ENCODE data around the gene LYRM9.

DNA sequence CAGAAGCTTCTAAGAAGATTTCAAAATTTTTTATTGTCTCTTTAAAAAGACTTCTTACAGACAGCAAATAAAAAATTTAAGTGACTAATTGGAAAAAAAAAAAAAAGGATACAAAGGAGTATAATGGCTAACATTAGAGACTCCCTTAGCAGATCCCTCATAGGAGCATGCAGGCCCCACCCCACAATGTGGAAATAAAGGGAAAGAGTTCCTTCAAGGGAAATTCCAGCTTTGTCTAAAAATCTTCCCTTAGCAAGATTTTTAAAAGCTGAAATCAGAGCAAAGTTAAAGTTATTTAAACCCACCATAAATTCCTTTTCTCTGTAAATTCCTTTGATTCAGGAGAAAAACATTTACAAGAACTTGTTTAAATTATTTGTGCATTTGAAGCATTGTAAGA, 60.3 kb downstream of the LYRM9 start:
- TF ChIP-seq, protein P1, sequence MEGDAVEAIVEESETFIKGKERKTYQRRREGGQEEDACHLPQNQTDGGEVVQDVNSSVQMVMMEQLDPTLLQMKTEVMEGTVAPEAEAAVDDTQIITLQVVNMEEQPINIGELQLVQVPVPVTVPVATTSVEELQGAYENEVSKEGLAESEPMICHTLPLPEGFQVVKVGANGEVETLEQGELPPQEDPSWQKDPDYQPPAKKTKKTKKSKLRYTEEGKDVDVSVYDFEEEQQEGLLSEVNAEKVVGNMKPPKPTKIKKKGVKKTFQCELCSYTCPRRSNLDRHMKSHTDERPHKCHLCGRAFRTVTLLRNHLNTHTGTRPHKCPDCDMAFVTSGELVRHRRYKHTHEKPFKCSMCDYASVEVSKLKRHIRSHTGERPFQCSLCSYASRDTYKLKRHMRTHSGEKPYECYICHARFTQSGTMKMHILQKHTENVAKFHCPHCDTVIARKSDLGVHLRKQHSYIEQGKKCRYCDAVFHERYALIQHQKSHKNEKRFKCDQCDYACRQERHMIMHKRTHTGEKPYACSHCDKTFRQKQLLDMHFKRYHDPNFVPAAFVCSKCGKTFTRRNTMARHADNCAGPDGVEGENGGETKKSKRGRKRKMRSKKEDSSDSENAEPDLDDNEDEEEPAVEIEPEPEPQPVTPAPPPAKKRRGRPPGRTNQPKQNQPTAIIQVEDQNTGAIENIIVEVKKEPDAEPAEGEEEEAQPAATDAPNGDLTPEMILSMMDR (IDR thresholded peaks at IDR 0.05; ENCODE audit: poor library complexity, severe bottlenecking) = no peak
- TF ChIP-seq EP300 (conservative IDR thresholded peaks at IDR 0.05; ENCODE audit: poor library complexity, severe bottlenecking) (no peak), RAD21 (conservative IDR thresholded peaks at IDR 0.05) (no peak), SMC3 (conservative IDR thresholded peaks at IDR 0.05; ENCODE audit: poor library complexity) (no peak), MXI1 (conservative IDR thresholded peaks at IDR 0.05; ENCODE audit: poor library complexity, severe bottlenecking) (no peak), EZH2 (IDR thresholded peaks at IDR 0.05; ENCODE audit: borderline replicate concordance, insufficient read depth, low read length, poor library complexity, severe bottlenecking) (no peak)
